Measurements from ENCODE around the gene ICA1L.

Gene ICA1L

DNA sequence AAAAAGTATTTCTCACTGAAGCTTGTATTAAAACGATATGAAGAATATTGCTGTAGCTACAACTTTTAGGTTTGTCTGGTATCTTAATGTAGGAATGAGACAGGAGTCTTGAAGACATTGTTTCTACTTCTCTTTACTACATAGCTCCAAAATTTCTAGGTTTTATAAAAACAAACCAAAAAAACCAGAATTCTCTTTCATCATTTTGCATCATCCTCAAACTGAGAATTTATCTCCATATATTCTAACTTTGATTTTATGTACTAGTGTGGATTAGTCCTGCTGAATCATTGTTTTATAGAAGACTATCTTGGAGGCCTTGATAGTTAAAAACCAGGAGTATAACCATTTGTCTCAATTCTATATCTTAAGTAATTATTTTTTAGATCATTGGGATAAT is 100.2 kb downstream of the ICA1L start (continued):
- no peak for TF ChIP-seq ZFP30 (CRISPR knock-in tag; IDR thresholded peaks at IDR 0.05)

- ATAC-seq: no peak
- TF ChIP-seq CREB5 (CRISPR knock-in tag; IDR thresholded peaks at IDR 0.05; ENCODE audit: low read depth) (no peak), ISL1 (CRISPR knock-in tag; IDR thresholded peaks at IDR 0.05) (no peak), PPARA (CRISPR knock-in tag; IDR thresholded peaks at IDR 0.05; ENCODE audit: borderline replicate concordance) (no peak), CSDC2 (CRISPR knock-in tag; IDR thresholded peaks at IDR 0.05) (no peak), RARB (CRISPR knock-in tag; IDR thresholded peaks at IDR 0.05) (no peak), ZNF70 (CRISPR knock-in tag; IDR thresholded peaks at IDR 0.05) (no peak), GLIS3 (CRISPR knock-in tag; IDR thresholded peaks at IDR 0.05) (no peak), TCF4 (CRISPR knock-in tag; IDR thresholded peaks at IDR 0.05; ENCODE audit: borderline replicate concordance) (no peak), ZNF565 (CRISPR knock-in tag; conservative IDR thresholded peaks at IDR 0.05; ENCODE audit: low read depth) (no peak), ZFP3 (CRISPR knock-in tag; IDR thresholded peaks at IDR 0.05) (no peak)
- TF ChIP-seq, protein P1, sequence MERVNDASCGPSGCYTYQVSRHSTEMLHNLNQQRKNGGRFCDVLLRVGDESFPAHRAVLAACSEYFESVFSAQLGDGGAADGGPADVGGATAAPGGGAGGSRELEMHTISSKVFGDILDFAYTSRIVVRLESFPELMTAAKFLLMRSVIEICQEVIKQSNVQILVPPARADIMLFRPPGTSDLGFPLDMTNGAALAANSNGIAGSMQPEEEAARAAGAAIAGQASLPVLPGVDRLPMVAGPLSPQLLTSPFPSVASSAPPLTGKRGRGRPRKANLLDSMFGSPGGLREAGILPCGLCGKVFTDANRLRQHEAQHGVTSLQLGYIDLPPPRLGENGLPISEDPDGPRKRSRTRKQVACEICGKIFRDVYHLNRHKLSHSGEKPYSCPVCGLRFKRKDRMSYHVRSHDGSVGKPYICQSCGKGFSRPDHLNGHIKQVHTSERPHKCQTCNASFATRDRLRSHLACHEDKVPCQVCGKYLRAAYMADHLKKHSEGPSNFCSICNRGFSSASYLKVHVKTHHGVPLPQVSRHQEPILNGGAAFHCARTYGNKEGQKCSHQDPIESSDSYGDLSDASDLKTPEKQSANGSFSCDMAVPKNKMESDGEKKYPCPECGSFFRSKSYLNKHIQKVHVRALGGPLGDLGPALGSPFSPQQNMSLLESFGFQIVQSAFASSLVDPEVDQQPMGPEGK (CRISPR knock-in tag; IDR thresholded peaks at IDR 0.05; ENCODE audit: borderline replicate concordance): no peak
- TF ChIP-seq, protein P2, sequence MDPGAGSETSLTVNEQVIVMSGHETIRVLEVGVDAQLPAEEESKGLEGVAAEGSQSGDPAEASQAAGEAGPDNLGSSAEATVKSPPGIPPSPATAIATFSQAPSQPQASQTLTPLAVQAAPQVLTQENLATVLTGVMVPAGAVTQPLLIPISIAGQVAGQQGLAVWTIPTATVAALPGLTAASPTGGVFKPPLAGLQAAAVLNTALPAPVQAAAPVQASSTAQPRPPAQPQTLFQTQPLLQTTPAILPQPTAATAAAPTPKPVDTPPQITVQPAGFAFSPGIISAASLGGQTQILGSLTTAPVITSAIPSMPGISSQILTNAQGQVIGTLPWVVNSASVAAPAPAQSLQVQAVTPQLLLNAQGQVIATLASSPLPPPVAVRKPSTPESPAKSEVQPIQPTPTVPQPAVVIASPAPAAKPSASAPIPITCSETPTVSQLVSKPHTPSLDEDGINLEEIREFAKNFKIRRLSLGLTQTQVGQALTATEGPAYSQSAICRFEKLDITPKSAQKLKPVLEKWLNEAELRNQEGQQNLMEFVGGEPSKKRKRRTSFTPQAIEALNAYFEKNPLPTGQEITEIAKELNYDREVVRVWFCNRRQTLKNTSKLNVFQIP (CRISPR knock-in tag; IDR thresholded peaks at IDR 0.05; ENCODE audit: borderline replicate concordance, low read depth): no peak
These were observed 102.4 kb downstream of the ICA1L start for GRCh38 chr2:202769201-202769600.

DNA sequence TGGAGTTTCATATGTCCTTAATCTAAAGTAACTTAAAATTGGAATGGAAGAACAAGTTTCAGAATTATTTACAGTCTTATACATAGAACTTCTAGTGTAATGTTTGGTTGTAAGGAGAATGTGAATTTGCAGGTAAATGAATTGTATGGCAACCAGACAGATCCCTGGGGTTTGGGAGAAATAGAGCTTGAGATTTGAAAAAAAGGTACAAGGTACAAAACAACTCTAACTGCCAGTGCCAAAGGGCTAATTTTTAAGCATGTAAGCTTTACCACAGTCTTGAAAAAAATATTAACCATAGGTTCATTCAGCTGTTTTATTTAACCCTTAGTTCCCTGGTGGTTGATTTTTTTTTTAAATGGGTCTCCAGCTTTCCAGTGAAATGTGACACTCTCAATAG is 103.3 kb downstream of the ICA1L start:
- TF ChIP-seq TCF4 (CRISPR knock-in tag; IDR thresholded peaks at IDR 0.05; ENCODE audit: borderline replicate concordance) (no peak), RARB (CRISPR knock-in tag; IDR thresholded peaks at IDR 0.05) (no peak)
- ATAC-seq: no peak

GRCh38 chr2:202765436-202765835 is 106.1 kb downstream of the ICA1L start:
- TF ChIP-seq ESRRG (CRISPR knock-in tag; IDR thresholded peaks at IDR 0.05): no peak
- TF ChIP-seq ZC3H10 (CRISPR knock-in tag; IDR thresholded peaks at IDR 0.05): no peak
- no peak for TF ChIP-seq PPARA (CRISPR knock-in tag; IDR thresholded peaks at IDR 0.05; ENCODE audit: borderline replicate concordance)
- ATAC-seq: no peak

GRCh38 chr2:202764991-202765390 is 106.6 kb downstream of the ICA1L start:
- TF ChIP-seq, protein P3, sequence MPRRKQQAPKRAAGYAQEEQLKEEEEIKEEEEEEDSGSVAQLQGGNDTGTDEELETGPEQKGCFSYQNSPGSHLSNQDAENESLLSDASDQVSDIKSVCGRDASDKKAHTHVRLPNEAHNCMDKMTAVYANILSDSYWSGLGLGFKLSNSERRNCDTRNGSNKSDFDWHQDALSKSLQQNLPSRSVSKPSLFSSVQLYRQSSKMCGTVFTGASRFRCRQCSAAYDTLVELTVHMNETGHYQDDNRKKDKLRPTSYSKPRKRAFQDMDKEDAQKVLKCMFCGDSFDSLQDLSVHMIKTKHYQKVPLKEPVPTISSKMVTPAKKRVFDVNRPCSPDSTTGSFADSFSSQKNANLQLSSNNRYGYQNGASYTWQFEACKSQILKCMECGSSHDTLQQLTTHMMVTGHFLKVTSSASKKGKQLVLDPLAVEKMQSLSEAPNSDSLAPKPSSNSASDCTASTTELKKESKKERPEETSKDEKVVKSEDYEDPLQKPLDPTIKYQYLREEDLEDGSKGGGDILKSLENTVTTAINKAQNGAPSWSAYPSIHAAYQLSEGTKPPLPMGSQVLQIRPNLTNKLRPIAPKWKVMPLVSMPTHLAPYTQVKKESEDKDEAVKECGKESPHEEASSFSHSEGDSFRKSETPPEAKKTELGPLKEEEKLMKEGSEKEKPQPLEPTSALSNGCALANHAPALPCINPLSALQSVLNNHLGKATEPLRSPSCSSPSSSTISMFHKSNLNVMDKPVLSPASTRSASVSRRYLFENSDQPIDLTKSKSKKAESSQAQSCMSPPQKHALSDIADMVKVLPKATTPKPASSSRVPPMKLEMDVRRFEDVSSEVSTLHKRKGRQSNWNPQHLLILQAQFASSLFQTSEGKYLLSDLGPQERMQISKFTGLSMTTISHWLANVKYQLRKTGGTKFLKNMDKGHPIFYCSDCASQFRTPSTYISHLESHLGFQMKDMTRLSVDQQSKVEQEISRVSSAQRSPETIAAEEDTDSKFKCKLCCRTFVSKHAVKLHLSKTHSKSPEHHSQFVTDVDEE (CRISPR knock-in tag; IDR thresholded peaks at IDR 0.05): no peak
- TF ChIP-seq, protein P2 (CRISPR knock-in tag; IDR thresholded peaks at IDR 0.05; ENCODE audit: borderline replicate concordance, low read depth): no peak
- TF ChIP-seq ZFP30 (CRISPR knock-in tag; IDR thresholded peaks at IDR 0.05) (no peak), ESRRG (CRISPR knock-in tag; IDR thresholded peaks at IDR 0.05) (no peak), ISL1 (CRISPR knock-in tag; IDR thresholded peaks at IDR 0.05) (no peak), CSDC2 (CRISPR knock-in tag; IDR thresholded peaks at IDR 0.05) (no peak), ZC3H10 (CRISPR knock-in tag; IDR thresholded peaks at IDR 0.05) (no peak), GLIS3 (CRISPR knock-in tag; IDR thresholded peaks at IDR 0.05) (no peak), CSRNP3 (CRISPR knock-in tag; IDR thresholded peaks at IDR 0.05) (no peak), BACH2 (CRISPR knock-in tag; IDR thresholded peaks at IDR 0.05; ENCODE audit: borderline replicate concordance) (no peak), OSR1 (CRISPR knock-in tag; IDR thresholded peaks at IDR 0.05) (no peak)
- no peak for ATAC-seq

All from SK-N-SH treated with all-trans-retinoic acid at 6 μM for 48 hours (cell line).